ENCODE data around the gene B3GNT8. TPM values are rescaled to one million over a fixed set of nuclear protein-coding genes. Genes with fewer than 3 reads are reported as not detected.

The B3GNT8 gene
- total RNA-seq, 1 experiment from 2014 or later: 0.96 TPM

DNA sequence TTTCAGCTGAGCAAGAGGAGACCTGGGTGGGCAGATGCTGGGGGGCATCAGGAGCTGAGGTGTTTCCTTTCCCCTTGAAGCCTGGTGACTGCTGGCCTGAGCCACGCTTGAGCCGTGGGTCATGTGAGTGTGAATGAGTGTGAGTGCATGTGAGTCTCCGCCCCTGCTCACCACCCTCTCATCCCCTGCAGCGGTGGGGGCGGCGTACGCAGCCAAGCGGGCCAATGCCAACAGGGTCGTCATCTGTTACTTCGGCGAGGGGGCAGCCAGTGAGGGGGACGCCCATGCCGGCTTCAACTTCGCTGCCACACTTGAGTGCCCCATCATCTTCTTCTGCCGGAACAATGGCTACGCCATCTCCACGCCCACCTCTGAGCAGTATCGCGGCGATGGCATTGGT lies 5.2 kb downstream of the B3GNT8 start:
- H3K14ac ChIP-seq (ENCODE audit: insufficient read depth, low read length): no peak overlapping the region

More for the DNA sequence above, 5.2 kb downstream of the B3GNT8 start:
- no peak overlapping the region for H2BK20ac ChIP-seq (ENCODE audit: low read depth, low read length, poor library complexity, severe bottlenecking)
- Mint-ChIP-seq H3K4me1 (peaks cover 3 to 11% of the 10 kb centered on the region in 2 experiments), H3K9me3 (no peaks in the 10 kb centered on the region), H3K4me3 (no peak overlapping the region), H3K36me3 (ENCODE audit: insufficient read depth in 1 of 3, low read depth in 3 of 3) (peaks cover 14 to 51% (median 43%) of the 10 kb centered on the region in 3 experiments; a peak in 6 of 7 replicates), H3K27me3 (ENCODE audit: low read depth) (no peaks in the 10 kb centered on the region; the same call in none of the 2 replicates), H3K27ac (peak overlapping the region in 2 of 3 experiments; percentile 20 to 70; a peak in 4 of 7 replicates)
- no peak overlapping the region for H3K18ac ChIP-seq (ENCODE audit: insufficient read length, low read depth, low read length)
- no peak overlapping the region for H3K9ac ChIP-seq (ENCODE audit: extremely low read depth, insufficient read length, low read length)
- no peaks in the 10 kb centered on the region for H3K9me3 ChIP-seq (ENCODE audit: control insufficient read depth, low read depth, low read length)
- no peak overlapping the region for H2AK5ac ChIP-seq (ENCODE audit: insufficient read length, low read length)
- no peak overlapping the region for H2BK120ac ChIP-seq (ENCODE audit: low read depth, low read length, poor library complexity, severe bottlenecking)
- no peak for DNase-seq
- H3K4ac ChIP-seq (ENCODE audit: low read depth, low read length): no peak overlapping the region
- no peak overlapping the region for H2BK5ac ChIP-seq (ENCODE audit: insufficient read length, low read length)
- H4K8ac ChIP-seq (replicated peaks; ENCODE audit: insufficient read length, low read depth, low read length): no peak overlapping the region
- H4K91ac ChIP-seq (ENCODE audit: insufficient read length, low read depth, low read length): no peak overlapping the region
- H3K79me1 ChIP-seq (ENCODE audit: insufficient read depth, low read depth, low read length, poor library complexity, severe bottlenecking): no peaks in the 10 kb centered on the region
- TF ChIP-seq, protein P1, sequence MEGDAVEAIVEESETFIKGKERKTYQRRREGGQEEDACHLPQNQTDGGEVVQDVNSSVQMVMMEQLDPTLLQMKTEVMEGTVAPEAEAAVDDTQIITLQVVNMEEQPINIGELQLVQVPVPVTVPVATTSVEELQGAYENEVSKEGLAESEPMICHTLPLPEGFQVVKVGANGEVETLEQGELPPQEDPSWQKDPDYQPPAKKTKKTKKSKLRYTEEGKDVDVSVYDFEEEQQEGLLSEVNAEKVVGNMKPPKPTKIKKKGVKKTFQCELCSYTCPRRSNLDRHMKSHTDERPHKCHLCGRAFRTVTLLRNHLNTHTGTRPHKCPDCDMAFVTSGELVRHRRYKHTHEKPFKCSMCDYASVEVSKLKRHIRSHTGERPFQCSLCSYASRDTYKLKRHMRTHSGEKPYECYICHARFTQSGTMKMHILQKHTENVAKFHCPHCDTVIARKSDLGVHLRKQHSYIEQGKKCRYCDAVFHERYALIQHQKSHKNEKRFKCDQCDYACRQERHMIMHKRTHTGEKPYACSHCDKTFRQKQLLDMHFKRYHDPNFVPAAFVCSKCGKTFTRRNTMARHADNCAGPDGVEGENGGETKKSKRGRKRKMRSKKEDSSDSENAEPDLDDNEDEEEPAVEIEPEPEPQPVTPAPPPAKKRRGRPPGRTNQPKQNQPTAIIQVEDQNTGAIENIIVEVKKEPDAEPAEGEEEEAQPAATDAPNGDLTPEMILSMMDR (conservative IDR thresholded peaks at IDR 0.05): no peak
- H2AFZ ChIP-seq (ENCODE audit: low read length): no peak overlapping the region
- H3T11ph ChIP-seq (ENCODE audit: low read length): no peak overlapping the region
- H3K56ac ChIP-seq (ENCODE audit: insufficient read length, low read depth, low read length): no peak overlapping the region
- H2BK12ac ChIP-seq (ENCODE audit: insufficient read length, low read depth, low read length): no peak overlapping the region
- H3K4me1 ChIP-seq (ENCODE audit: insufficient read depth, low read length): no peaks in the 10 kb centered on the region
- peaks cover 2% of the 10 kb centered on the region for H4K20me1 ChIP-seq (ENCODE audit: control insufficient read depth, insufficient read depth, insufficient read length)
- H4K5ac ChIP-seq (ENCODE audit: insufficient read length, low read depth, low read length): no peak overlapping the region
- no peak overlapping the region for H3K4me2 ChIP-seq (ENCODE audit: insufficient read depth, insufficient read length, low read length)
- WGBS (ENCODE audit: extremely low coverage, insufficient read length, low lambda C conversion rate): no CpG with 5 or more reads among the region's 20 CpGs
- H3K23ac ChIP-seq (ENCODE audit: insufficient read length, low read depth, low read length): no peak overlapping the region
- no peak overlapping the region for H2BK15ac ChIP-seq (ENCODE audit: low read depth, low read length)
- no peaks in the 10 kb centered on the region for H3K23me2 ChIP-seq (ENCODE audit: insufficient read length, low read depth, low read length, poor library complexity, severe bottlenecking)
- H3K79me2 ChIP-seq (ENCODE audit: insufficient read depth, low read length): no peaks in the 10 kb centered on the region
- no peak overlapping the region for H3K27ac ChIP-seq (ENCODE audit: insufficient read length, low read depth, low read length)
- H3K27me3 ChIP-seq (ENCODE audit: insufficient read depth, low read length): no peaks in the 10 kb centered on the region
